GM10248 (cell line): ENCODE results near the gene TEAD1.

Experiments
- CTCF ChIA-PET: fragments of 300-600 bp; sonication (Branson Sonifier 250); formaldehyde crosslinking; extraction: SDS; loops from one replicate; lab custom pipeline; 2021; ENCODE audit warnings: antibody characterized with exemption; lab: Yijun Ruan, JAX
- POLR2A ChIA-PET: fragments of 350-650 bp; sonication (Branson Sonifier 250); formaldehyde crosslinking; extraction: SDS; loops from one replicate; lab custom pipeline; 2020; ENCODE audit warnings: antibody characterized with exemption; lab: Yijun Ruan, JAX
- DNase-seq: peaks from one replicate; pipeline ENCODE4 v3.0.0; 2012; ENCODE audit errors: extremely low spot score
- CTCF ChIP-seq: IDR thresholded peaks from 2 replicates; pipeline ENCODE4 v1.5.1; 2012; ENCODE audit warnings: mild to moderate bottlenecking, low read depth; ENCODE audit errors: extremely low read depth, missing control alignments, control extremely low read depth

TEAD1 gene

DNA sequence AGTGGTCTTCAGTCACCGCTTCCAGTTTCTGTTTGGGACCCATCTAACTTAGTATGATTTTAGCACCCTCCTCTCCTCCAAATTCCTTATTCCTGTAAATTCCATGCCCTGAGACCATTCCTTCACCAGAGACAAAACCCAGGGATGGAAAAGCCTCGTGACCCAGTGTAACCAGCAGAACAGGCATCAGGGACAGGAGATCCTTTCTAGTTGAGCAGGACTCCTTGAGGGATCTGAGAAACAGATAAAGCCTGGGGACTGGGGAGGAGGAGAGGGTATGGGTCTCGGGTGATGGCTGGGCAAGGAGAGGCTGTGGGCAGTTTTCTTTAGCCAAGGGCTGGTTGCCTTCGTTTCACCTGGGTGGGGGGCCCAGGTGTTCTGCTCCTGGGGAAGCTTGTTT, 40.9 kb downstream of the TEAD1 start:
- ChIA-PET CTCF (no interaction called here), POLR2A (no interaction called here)
- no peak for TF ChIP-seq CTCF
- DNase-seq, result no peak

DNA sequence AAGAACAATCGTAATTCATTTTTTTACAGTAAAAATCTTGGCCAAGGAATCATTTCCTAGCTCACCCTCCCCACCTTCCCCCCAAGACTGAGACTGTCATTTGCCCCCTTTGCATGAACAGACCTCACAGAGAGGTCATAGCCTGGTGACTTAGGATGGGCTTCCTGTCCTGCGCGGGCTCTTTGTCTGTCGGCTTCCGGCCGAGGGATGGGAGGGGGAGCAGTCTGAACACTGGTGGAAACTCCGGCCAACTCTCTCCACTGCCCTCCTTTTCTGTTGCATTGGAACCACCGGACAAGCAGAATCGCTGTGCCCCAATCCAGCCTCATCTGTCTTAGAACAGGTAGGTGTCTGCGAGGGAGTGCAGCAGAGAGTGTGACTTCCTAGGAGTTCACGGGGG, 41.7 kb downstream of the TEAD1 start:
- no peak for TF ChIP-seq CTCF
- POLR2A ChIA-PET, result no interaction called here
- CTCF ChIA-PET, result no interaction called here
- DNase-seq, result no peak

GRCh38 chr11:12716816-12717215, 42.6 kb downstream of the TEAD1 start:
- ChIA-PET CTCF (no interaction called here), POLR2A (no interaction called here)
- TF ChIP-seq CTCF, result no peak
- DNase-seq, result no peak

DNA sequence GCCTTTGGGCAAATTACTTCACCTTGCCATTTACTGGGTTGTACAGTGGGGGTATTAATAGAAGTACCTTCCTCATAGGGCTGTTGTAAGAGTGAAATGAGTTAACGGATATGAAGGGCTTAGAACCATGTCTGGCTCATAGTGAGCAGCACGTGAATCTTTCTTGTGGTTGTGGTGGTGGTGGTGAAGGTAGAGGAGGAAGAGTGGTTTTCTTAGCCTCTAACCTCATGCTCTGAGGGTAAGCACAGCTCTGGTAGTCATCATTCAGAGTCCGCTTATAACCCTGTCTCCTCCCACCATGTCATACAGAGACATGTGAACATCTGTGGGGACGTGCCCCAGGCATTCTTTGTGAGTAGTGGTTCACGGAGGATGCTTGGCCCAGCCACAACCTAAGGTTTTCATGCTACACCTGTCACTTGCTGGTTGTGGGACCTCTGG, 43.6 kb downstream of the TEAD1 start:
- POLR2A ChIA-PET, result no interaction called here
- DNase-seq, result peak; percentile 32
- no peak for TF ChIP-seq CTCF
- CTCF ChIA-PET, result no interaction called here

DNA sequence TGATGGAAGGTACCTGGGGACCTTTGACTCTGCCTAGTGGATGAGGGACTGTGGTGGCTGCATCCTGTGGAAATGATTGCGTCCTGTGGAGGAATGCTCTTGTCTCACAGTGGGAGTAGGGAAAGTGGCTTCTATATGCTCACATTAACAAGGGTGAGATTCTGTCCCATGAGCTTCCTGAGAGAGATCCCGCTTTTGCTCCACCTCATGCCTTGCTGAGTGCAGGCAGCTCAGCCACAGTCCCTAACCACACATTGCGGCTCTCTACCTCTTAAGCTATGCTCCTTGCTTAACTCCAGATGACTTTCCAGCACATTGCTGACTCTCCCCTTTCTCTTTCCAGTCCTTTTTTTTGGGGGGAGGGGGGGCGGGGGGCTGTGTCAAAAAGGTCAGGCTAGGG, 45.0 kb downstream of the TEAD1 start:
- no peak for DNase-seq
- TF ChIP-seq CTCF, result no peak
- POLR2A ChIA-PET, result no interaction called here
- CTCF ChIA-PET, result interaction anchor here (1.4 kb wide), 1 partner anchor 13 kb away, joined by 6 read pairs; no protein-coding TSS in a partner anchor

DNA sequence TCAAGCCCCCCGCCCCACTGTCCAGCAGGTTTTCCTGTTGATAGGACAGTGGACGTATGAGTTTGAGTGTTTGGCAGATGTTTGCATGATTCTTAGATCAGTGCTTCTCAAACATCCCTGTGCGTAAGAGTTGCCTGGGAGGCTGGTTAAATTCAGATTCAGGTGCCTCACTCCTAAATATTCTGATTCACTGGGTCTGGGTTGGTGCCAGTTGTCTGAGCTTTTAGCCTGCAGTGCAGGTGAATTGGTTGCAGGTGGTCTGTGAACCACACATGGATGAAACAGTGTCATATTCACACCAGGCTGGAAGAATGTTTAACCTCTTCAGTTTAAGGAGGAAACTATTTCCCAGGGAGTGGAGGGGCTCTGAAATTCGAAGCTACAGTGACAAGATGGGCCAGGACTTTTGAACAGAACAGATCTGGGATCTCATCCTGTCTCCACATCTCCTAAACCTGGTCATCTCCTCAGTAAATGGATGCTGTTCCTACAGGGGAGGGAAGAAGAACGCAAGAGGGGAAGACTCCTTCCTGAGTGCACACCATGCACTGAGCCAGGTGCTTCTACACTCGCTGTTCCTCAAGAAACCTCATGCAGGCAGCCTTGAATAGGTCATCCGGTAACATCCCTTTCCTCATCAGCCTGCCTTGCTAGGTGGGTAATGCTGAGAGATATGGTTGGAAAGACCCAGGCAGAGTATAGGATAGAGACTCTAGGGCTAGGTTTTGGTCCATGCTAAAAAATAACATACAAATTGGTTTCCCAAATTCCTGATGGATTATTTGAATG, 47.8 kb downstream of the TEAD1 start:
- DNase-seq, result no peak
- ChIA-PET CTCF (no interaction called here), POLR2A (no interaction called here)
- no peak for TF ChIP-seq CTCF
